ENCODE results near the gene SLIT3.

SLIT3 gene

GRCh38 chr5:168946363-168946762 is 354.6 kb downstream of the SLIT3 start:
- DNase-seq = no peak

GRCh38 chr5:168944004-168944403 is 356.9 kb downstream of the SLIT3 start:
- DNase-seq = no peak

- DNase-seq = no peak
These were observed 357.7 kb downstream of the SLIT3 start for GRCh38 chr5:168943091-168943884.

- DNase-seq = no peak
These were observed 359.0 kb downstream of the SLIT3 start for GRCh38 chr5:168941901-168942300.

GRCh38 chr5:168940712-168941111 is 360.2 kb downstream of the SLIT3 start:
- no peak for DNase-seq

- no peak for DNase-seq
These were observed 360.9 kb downstream of the SLIT3 start for GRCh38 chr5:168939887-168940544.

- no peak for DNase-seq
These were observed 361.7 kb downstream of the SLIT3 start for GRCh38 chr5:168939156-168939800.

- no peak for DNase-seq
These were observed 364.4 kb downstream of the SLIT3 start for GRCh38 chr5:168936511-168936910.

- DNase-seq = no peak
These were observed 365.8 kb downstream of the SLIT3 start for GRCh38 chr5:168935183-168935582.

- DNase-seq = no peak
These were observed 366.8 kb downstream of the SLIT3 start for GRCh38 chr5:168934169-168934568.

- DNase-seq = no peak
These were observed 368.3 kb downstream of the SLIT3 start for GRCh38 chr5:168932400-168933189.

GRCh38 chr5:168931638-168932345 is 369.1 kb downstream of the SLIT3 start:
- DNase-seq = no peak

GRCh38 chr5:168929656-168930055 is 371.3 kb downstream of the SLIT3 start:
- DNase-seq = no peak

- no peak for DNase-seq
These were observed 375.8 kb downstream of the SLIT3 start for GRCh38 chr5:168925160-168925559.

- no peak for DNase-seq
These were observed 379.6 kb downstream of the SLIT3 start for GRCh38 chr5:168921147-168921866.

- DNase-seq = no peak
These were observed 380.7 kb downstream of the SLIT3 start for GRCh38 chr5:168920019-168920810.

GRCh38 chr5:168917947-168918600 is 382.9 kb downstream of the SLIT3 start:
- no peak for DNase-seq

GRCh38 chr5:168916852-168917251 is 384.1 kb downstream of the SLIT3 start:
- no peak for DNase-seq

GRCh38 chr5:168916266-168916665 is 384.7 kb downstream of the SLIT3 start:
- DNase-seq = no peak

- no peak for DNase-seq
These were observed 386.4 kb downstream of the SLIT3 start for GRCh38 chr5:168914491-168914890.

All from NK-92 treated with Interleukin-12 subunit alpha and Interleukin-12 subunit beta, amount 100 ng/mL, for 24 hours (cell line).